ENCODE measurements around the gene IKBKE.
"Not testable (repeated sequence)": the region's sequence is repeated elsewhere in the genome, so short reads cannot be mapped to it uniquely, and the experiment has no call there.

Gene IKBKE

DNA sequence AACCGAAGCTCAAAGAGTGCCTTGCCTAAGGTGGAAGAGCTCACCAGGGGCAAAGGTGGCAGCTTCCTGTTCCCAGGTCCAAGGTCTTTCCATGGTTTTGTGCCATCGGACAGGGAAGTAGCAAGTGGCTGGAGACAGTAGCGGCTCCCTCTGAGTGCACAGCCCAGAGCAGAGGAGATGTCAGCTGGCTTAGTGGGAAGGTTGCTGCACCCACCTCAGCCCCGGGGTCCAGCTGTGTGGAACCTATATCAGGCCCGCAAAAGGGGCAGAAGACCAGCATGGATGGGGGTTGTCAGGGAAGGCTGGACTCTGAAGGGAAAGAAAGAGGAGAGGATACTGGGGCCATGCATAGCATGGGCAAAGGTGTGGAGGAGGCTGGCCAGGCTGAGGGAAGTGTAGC, 6.8 kb downstream of the IKBKE start:
- no peak for DNase-seq

DNA sequence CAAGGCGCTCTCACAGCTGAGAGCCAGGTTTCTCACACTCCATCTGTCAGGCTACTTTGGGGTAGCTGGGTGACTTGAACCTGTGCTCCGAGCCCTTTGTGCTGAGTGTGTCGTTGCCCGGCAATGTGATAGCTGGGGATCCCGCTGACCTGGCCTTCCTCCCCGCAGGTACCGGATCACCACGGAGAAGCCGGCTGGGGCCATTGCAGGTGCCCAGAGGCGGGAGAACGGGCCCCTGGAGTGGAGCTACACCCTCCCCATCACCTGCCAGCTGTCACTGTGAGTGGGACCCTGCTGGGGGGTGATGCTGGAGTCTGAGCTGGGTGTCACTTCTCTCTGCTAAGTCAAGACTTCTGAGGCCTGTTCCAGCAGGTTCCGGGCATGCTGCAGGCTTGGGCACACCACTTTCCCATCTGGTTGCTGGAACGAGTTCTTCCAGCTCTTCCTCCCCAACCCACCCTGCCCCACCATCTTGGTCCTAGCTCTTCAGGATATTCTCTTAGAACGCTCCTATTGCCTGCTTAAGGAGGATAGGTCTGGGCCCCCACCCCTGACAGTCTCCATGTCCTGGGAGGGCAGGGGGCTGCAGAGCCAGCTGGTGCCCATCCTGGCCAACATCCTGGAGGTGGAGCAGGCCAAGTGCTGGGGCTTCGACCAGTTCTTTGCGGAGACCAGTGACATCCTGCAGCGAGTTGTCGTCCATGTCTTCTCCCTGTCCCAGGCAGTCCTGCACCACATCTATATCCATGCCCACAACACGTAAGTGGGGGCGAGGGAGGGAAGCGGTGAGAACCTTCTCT, 7.5 kb downstream of the IKBKE start:
- DNase-seq = no peak

DNA sequence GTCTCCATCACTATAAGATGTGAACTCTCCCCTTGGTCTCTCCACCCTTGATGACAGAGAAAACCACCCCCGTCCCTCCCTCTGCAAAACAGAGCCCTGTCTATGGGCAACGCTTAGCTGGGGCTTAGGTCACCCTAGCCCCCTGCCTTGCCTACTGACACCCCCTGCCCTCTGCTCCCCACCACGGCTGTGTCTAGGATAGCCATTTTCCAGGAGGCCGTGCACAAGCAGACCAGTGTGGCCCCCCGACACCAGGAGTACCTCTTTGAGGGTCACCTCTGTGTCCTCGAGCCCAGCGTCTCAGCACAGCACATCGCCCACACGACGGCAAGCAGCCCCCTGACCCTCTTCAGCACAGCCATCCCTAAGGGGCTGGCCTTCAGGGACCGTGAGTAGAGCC, 8.5 kb downstream of the IKBKE start:
- no peak for DNase-seq

DNA sequence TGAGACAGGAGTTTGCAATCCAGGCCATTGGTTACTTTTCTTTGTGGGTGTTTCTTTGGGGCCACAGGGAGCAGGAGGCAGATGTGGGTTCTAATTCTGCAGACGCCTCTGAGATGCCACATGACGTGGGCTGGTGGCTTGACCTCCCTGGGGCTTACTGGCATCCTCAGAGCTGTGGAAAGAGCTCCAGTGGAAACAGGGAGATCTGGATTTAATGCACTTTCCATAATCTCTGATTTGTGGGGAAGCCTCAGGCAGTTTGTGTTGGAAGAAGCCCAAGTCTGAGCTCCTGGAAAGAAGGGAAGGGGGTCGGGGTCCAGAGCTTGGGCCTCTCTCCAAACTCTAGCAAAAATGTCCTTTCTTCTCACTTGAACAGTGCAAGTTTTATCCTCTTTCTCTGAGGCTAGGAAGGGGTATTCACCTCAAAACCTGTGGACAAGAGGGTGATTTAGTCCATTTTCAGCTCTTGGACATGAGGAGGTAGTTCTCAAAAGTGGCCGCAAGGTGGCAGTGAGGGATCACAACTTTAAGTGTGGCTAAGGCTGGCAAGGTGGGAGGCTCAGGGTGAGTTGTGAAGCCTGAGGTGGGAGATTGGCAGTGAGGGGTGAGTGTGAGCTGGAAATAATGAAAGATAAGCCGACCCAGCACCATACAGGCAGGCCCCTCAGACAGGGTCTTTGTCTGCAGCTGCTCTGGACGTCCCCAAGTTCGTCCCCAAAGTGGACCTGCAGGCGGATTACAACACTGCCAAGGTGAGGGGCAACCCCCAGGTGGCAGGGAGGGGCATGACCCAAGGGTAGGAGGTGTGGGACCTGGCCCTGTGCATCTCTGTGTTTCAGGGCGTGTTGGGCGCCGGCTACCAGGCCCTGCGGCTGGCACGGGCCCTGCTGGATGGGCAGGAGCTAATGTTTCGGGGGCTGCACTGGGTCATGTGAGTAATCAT, 9.2 kb downstream of the IKBKE start:
- peak; percentile 70 to 81 for DNase-seq

DNA sequence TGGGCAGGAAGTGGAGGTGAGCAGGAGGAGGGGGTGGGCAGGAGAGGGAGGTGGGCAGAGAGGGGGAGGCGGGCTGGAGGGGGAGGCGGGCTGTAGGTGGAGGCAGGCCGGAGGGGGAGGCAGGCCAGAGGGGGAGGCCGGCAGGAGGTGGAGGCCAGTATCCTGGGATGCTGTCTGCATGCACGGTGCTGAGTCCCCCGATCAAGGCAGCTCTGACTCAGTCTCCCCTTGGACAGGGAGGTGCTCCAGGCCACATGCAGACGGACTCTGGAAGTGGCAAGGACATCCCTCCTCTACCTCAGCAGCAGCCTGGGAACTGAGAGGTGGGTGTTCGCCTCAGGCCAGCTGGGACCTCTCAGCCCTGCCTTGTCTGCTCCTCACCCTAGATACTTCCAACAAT, 9.9 kb downstream of the IKBKE start:
- DNase-seq = no peak

DNA sequence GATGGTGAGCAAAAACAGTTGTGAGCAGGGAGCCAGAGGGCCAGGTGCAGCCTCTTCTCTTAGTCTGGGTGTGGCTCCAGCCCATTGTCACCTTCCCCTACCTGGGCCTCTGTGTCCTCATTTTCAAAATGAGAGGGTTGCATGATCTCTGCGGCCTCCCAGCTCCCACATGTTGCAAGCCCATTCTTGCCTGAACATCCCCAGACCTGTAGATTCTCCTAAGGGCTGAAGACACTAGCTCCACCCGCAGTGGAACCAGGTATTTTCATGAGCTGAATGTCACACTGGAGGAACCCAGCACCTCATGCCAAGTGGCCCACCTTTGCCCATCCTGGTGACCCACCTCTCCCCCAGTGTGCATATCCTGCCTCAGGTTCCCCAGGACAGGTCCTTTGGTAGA, 12.3 kb downstream of the IKBKE start:
- no peak for DNase-seq

DNA sequence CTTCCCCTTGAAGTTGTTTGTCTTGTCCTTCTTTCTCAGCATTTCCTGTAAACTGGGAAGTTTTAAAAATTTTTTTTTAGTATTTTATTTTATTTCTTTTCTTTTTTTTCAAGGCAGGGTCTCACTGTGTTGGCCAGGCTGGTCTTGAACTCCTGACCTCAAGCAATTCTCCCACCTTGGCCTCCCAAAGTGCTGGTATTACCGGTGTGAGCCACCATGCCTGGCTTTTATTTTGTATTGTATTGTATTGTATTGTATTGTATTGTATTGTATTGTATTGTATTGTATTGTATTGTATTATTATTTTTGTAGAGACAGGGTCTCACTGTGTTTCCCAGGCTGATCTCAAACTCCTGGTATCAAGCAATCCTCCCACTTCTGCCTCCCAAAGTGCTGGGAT, 13.6 kb downstream of the IKBKE start:
- not testable (repeated sequence) for DNase-seq

DNA sequence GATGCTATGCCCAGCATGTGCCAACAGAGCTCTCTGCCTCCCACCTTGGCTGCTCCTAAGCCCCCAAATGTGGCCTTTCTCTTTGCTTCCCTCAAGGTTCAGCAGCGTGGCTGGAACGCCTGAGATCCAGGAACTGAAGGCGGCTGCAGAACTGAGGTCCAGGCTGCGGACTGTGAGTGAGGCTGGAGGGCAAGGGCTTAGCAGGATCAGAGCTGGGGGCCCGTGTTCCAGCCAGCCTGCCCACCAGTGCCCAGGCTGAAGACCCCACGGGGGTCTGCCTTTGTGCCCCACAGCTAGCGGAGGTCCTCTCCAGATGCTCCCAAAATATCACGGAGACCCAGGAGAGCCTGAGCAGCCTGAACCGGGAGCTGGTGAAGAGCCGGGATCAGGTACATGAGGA, 14.6 kb downstream of the IKBKE start:
- DNase-seq = no peak

DNA sequence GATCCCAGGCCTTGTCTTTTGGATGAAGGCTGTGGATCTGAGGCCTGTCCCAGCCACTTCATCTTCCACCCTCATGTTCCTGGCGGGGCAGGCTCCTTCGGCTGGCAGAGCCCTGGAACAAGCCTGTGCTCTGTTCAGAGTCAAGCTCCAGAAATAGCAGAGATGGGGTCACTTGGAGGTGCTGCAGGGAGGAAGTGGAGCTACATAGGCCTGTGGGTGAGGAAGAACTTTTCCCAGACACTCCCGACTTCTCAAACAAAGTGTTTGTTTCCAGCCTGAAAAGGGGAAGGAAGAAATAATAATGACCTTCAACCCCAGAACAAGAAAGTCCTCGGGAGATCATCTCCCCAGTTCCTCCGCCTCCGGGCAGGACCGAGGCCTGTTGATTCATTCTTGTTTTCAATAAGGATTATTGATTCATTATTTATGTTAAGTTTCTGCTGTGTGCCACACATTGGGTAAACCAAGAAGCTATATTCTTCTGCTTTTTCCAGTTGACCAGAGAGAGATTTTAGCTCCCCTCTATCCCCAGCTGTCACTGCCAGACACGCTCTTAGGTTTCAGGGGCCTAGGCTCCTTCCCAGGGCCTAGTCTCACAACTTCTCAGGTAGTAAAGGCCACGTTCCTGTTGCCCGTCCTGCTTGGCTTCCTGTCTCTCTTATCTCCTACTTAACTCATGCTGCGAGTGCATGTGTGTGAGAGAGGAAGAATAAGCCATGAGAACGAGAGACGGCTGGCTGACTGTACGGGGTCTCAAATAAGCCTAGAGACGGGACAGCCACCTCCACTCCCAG, 16.9 kb downstream of the IKBKE start:
- DNase-seq = no peak

DNA sequence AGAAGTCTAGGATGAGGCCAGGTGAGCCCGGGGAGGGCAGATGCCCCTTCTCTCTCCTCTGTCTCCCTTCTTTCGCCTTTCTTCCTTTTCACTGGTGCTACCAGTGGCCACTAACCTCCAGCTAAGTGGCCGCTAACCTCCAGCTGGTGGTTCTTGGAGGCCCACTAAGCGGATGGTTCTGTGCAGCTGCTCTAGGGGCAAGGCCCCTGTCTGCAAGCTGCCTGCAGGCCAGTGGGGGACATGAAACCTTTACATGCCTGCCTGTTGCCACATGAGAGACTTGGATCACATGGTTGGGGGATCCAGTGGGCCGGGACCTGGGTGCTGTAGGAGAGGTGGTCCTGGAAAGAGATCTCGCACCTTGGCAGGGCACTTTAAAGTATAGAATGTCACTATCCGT, 17.7 kb downstream of the IKBKE start:
- no peak for DNase-seq

DNA sequence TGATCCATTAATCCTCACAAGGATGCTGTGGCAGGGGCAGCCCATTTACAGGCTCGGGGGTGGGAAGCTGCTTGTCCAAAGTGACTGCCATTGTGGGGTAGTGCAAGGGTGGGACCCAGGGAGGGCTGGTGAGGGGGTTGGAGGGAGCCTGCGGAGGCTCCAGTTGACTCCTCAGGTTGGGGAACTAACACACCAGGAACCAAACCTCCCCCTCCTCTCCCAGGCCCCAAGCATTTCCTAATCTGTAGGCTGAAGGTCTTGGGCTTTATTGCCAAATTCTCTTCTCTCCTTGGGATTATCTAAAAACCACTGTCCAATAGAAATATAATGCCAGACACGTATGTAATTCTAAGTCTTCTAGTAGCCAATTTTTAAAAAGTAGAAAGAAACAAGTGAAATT, 18.2 kb downstream of the IKBKE start:
- DNase-seq = no peak

DNA sequence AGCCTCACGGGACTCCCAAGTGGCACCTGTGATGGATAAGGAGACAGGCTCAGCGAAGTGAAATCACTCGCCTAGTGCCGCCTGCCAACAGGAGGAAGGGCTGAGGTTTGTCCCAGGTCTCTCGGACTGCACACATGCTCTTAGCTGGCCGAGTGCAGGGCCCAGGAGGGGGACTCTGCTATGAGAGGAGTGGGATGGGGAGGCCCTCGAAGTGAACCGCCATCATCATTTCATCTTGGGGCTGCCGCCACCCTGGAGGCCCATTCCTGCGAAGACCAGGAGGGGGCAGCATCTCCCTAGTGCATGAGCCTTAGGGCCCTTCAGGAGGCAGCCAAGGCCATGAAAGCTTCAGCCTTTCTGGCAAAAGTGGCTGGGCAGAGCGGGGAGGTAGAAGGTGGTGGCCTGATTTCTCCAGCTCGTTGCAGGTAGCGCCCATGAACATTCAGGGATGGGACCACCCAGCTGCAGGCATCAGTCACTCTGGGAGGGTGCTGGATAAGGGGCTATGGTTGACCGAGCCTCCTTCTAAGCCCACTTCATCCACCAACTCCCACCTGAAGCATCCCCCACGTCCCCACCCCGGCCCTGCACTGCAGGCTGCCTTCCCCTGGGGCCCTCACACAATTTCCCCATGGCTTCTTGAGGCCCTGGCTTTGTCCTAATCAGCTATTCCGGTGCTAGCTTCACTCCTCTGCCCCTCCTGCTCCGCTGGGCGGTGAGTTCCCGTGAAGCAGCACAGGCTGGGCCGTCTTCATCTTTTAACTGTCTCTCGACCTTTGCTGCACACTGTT, 19.9 kb downstream of the IKBKE start:
- peak; percentile 82 to 88 for DNase-seq

DNA sequence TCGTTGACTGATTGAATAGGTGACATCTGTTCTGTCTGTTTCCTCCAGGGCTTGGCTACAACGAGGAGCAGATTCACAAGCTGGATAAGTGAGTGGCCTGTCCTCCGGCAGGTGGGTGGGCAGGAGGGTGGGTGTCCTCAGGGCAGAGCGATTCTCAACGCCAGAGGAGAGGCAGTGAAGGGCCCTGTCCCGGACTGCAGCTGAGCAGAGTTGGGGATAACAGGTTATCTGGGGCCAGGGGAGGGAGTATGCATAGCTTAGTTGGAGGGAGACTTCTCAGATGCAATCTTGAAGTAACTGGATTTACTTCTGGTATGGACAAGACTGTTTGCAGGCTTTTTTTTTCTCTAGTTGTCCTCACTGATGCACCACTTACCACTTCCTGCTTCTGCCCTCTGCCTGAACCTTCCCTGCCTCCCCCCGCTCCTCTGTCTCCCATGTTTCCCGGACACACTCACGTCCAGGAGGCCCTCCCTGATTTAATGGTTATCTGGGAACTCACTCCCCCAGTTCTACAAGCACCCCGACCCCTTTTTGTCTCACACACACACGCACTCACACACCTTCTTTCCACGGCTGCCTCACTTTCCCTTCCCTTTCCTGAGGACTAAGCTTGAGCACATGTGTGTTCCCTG, 20.6 kb downstream of the IKBKE start:
- DNase-seq = no peak

DNA sequence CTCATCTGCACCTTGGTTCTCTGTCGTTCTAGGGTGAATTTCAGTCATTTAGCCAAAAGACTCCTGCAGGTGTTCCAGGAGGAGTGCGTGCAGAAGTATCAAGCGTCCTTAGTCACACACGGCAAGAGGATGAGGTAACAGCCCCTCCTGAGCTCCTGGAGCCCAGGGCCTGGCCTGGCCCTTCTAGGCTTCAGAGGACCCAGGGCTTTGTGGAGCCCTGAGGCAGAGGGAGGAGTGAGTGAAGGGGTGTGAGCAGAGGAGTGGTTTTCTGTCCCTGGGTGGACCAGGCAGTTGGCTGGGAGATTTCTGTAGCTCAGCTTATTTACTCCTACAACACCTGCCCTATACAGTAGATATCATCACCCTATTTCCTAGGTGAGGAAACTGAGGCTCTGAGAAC, 21.3 kb downstream of the IKBKE start:
- DNase-seq = no peak

DNA sequence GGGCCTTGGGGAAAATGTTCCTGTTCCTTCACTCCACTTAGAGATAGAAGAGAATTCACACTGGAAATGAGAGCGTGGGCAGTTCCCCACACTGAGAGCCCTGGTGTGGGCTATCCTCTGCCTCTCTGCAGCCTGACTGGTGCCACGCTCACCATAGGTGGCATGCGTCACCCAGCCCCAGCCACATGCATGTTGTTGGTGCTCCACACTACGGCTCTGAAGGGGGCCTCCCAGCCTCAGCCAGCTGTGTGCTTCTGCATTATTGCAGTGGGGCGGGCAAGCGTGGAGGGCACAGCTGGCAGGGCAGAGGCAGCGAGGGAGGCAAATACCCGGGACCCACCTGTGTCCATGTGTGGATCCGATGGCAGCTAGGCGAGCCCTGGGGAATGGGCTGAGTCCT, 22.3 kb downstream of the IKBKE start:
- DNase-seq = no peak

DNA sequence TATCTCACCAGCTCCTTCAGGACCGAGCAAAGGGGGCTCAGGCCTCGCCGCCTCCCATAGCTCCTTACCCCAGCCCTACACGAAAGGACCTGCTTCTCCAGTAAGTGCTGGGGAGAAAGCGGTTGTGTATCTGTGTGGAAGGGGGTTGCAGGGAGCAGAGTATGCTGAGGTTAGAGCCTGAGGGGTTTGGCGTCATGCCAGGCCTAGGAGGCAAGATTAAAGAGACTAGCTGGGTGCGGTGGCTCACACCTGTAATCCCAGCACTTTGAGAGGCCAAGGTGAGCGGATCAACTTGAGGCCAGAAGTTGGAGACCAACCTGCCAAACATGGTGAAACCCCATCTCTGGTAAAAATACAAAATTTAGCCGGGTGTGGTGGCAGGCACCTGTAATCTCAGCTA, 23.0 kb downstream of the IKBKE start:
- DNase-seq = no peak

DNA sequence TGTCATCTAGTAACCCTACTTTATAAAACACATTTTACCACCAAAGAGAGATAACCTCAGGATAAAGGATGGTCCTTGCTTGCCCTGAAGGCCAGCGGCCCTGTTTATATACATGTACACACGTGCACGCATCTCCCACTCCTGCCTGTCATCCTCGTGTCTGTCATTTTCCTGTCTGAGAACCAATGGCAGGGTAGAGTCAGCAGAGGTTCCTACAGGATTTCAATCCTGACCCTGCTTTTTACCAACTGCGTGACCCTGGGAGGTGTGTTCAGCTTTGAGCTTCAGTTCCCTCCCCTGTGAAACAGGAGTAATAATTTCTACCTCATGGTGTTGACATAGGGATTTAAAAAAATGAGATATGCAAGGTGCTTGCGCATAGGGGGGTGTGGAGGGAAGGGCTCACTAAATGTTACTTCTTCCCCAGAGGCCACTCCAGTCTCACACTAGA, 24.8 kb downstream of the IKBKE start:
- DNase-seq = no peak

DNA sequence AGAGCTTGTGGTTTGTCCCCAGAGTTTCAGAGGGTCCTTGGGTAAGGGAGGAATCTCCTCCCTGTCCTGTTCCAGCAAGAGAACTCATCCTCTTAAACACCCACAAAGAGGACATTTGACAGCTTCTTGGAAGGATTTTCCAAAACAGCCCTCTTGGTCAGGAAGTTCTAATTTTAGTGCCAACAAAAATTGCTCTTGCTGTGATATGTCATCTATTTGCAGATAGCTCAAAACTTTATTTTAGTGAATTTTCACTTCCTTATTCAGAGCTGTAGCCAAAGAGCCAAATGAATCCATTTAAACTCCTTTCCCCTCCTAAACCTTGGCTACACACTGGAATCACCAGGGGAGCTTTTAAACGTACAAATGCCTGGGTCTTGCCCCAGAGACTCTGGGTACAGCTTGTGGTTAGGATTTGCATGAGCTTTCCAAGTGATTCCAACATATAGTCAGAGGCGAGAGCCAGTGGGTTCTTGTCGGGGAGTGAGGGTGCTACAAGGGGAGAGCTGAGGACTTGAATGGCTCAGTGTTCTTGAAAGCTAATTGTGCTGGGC, 25.3 kb downstream of the IKBKE start:
- no peak for DNase-seq

DNA sequence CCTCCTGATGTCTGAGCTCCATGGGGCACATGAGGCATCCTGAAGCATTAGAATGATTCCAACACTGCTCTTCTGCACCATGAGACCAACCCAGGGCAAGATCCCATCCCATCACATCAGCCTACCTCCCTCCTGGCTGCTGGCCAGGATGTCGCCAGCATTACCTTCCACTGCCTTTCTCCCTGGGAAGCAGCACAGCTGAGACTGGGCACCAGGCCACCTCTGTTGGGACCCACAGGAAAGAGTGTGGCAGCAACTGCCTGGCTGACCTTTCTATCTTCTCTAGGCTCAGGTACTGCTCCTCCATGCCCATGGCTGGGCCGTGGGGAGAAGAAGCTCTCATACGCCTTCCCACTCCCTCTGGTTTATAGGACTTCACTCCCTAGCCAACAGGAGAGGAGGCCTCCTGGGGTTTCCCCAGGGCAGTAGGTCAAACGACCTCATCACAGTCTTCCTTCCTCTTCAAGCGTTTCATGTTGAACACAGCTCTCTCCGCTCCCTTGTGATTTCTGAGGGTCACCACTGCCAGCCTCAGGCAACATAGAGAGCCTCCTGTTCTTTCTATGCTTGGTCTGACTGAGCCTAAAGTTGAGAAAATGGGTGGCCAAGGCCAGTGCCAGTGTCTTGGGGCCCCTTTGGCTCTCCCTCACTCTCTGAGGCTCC, 26.0 kb downstream of the IKBKE start:
- peak; percentile 13 to 50 for DNase-seq

DNA sequence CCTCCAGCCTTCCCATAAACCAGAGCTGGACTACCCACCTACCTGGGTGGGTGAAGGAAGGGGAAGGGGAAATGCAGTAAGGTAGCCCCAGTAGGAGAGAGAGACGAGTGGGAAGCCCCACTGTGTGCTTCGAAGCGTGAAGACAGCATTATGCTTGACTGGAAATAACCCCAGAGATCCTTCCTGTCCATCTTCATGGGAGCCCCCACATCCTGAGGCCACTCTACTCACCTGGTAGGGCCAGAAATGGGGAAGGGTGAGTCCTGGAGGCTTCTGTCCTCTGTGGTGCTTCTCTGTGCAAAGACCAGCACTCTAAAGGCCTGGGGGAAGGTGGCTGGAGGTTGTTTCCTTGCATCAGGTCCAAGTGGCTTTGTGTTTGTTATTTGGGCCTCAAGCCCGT, 27.1 kb downstream of the IKBKE start:
- DNase-seq = no peak

DNA sequence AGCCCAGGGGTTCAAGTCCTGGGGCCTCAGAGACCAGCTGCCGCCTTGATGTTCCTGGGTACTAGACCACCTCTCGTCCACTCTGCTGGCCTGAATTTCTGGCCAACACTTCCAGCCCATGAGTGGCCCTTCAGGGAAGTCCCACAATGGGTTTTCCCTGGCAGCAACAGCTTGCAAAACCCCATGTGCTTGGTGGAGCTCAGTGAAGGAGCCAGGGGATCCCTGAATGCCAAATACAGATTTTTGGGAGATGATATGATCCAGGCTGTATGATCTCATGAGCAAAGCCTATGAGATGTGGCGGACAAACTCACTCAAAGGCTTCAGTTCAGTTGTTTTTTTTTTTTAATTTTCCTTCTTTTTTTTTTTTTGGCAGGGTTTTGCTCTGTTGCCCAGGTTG, 27.5 kb downstream of the IKBKE start:
- DNase-seq = no peak
